Measurements from ENCODE around the gene KRTAP10-3. TPM values are rescaled to one million over a fixed set of nuclear protein-coding genes. Genes with fewer than 3 reads are reported as not detected.

KRTAP10-3 gene
- total and polyA plus RNA-seq, 8 donors = not detected

GRCh38 chr21:44517175-44517899, 41.3 kb downstream of the KRTAP10-3 start:
- H3K4me3 ChIP-seq = peak overlapping the region in 2 of 4 donors; percentile 8 to 17
- peak; percentile 75 to 95 (median 86) for ATAC-seq
- no peak overlapping the region for H3K27ac ChIP-seq
- TF ChIP-seq CTCF (IDR thresholded peaks at IDR 0.05) = no peak
- H3K36me3 ChIP-seq = no peaks in the 10 kb centered on the region
- 68 to 73% methylated on average over 15 of the region's 15 CpGs for WGBS, 2 donors
- intact Hi-C loops (cut with DNase I) = loop anchor here in 1 of 3 donors (10.0 kb wide), 1 partner anchor 277 kb away; no protein-coding TSS in a partner anchor
- no peaks in the 10 kb centered on the region for H3K27me3 ChIP-seq
- no peaks in the 10 kb centered on the region for H3K4me1 ChIP-seq
- FAIRE-seq = no peak
- no peaks in the 10 kb centered on the region for H3K9me3 ChIP-seq
- peak; percentile 64 to 82 (median 70) for DNase-seq

GRCh38 chr21:44516828-44517174, 41.8 kb downstream of the KRTAP10-3 start:
- Histone ChIP-seq H3K4me1 (no peaks in the 10 kb centered on the region), H3K9me3 (no peaks in the 10 kb centered on the region), H3K36me3 (no peaks in the 10 kb centered on the region), H3K4me3 (peak overlapping the region in 1 of 4 donors; percentile 17), H3K27me3 (no peaks in the 10 kb centered on the region), H3K27ac (no peak overlapping the region)
- intact Hi-C loops (cut with DNase I) = loop anchor here in 1 of 3 donors (10.0 kb wide), 1 partner anchor 278 kb away; no protein-coding TSS in a partner anchor
- no peak for TF ChIP-seq CTCF (IDR thresholded peaks at IDR 0.05)
- ATAC-seq (no peak), FAIRE-seq (no peak), DNase-seq (peak in 2 of 6 donors; percentile 40 to 45)
- WGBS, 2 donors = 74 to 81% methylated on average over 10 of the region's 10 CpGs

GRCh38 chr21:44516342-44516741, 42.3 kb downstream of the KRTAP10-3 start:
- peak in 2 of 6 donors; percentile 39 to 41 for DNase-seq
- no peak for TF ChIP-seq CTCF (IDR thresholded peaks at IDR 0.05)
- no peak for FAIRE-seq
- peak overlapping the region in 1 of 4 donors; percentile 17 for H3K4me3 ChIP-seq
- no peaks in the 10 kb centered on the region for H3K9me3 ChIP-seq
- H3K27me3 ChIP-seq = no peaks in the 10 kb centered on the region
- no peaks in the 10 kb centered on the region for H3K36me3 ChIP-seq
- no peaks in the 10 kb centered on the region for H3K4me1 ChIP-seq
- 70 to 80% methylated on average over 13 of the region's 13 CpGs for WGBS, 2 donors
- intact Hi-C loops (cut with DNase I) = loop anchor here in 1 of 3 donors (10.0 kb wide), 1 partner anchor 278 kb away; no protein-coding TSS in a partner anchor
- no peak overlapping the region for H3K27ac ChIP-seq
- no peak for ATAC-seq

GRCh38 chr21:44515359-44516165, 43.0 kb downstream of the KRTAP10-3 start:
- DNase-seq (peak in 2 of 6 donors; percentile 30 to 42), FAIRE-seq (no peak), ATAC-seq (no peak)
- 72 to 88% methylated on average over 32 of the region's 32 CpGs for WGBS, 2 donors
- Histone ChIP-seq H3K36me3 (no peaks in the 10 kb centered on the region), H3K4me1 (peaks cover 0 to under 1% (median 0%) of the 10 kb centered on the region in 3 donors), H3K27ac (no peak overlapping the region), H3K27me3 (no peaks in the 10 kb centered on the region), H3K4me3 (no peak overlapping the region), H3K9me3 (no peaks in the 10 kb centered on the region)
- intact Hi-C loops (cut with DNase I) = loop anchor here in 1 of 3 donors (10.0 kb wide), 1 partner anchor 279 kb away; no protein-coding TSS in a partner anchor
- TF ChIP-seq CTCF (IDR thresholded peaks at IDR 0.05) = no peak

All from pancreas (tissue), 10 donors.